ENCODE data around the gene ARHGEF37. TPM values are rescaled to one million over a fixed set of nuclear protein-coding genes. Genes with fewer than 3 reads are reported as not detected.
A peak's percentile ranks its signal among the peaks of the same experiment; 100 is the strongest.

Gene ARHGEF37
- total RNA-seq, 1 donor from 2014 or later: 17.7 TPM

DNA sequence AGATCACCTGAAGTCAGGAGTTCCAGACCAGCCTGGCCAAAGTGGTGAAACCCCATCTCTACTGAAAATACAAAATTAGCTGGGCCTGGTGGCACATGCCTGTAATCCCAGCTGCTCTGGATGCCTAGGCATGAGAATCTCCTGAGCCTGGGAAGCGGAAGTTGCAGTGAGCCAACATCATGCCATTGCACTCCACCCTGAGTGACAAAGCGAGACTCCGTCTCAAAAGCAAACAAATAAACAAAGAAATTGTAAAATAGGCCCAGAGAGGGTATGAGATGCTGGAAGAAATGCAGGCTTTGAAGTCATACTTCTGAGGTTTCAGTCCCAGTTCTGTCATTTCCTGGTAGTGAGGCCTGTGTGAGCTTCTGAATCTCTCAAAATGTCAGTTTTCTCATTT, 5.3 kb upstream of the ARHGEF37 start:
- no peaks in the 10 kb centered on the region for H3K27me3 ChIP-seq
- H3K36me3 ChIP-seq: no peaks in the 10 kb centered on the region
- H3K27ac ChIP-seq: no peak overlapping the region
- no peak for TF ChIP-seq POLR2A (IDR thresholded peaks at IDR 0.05)
- TF ChIP-seq POLR2AphosphoS5 (IDR thresholded peaks at IDR 0.05; ENCODE audit: insufficient read depth in 1 of 2, low read depth in 1 of 2): no peak
- TF ChIP-seq, protein P1, sequence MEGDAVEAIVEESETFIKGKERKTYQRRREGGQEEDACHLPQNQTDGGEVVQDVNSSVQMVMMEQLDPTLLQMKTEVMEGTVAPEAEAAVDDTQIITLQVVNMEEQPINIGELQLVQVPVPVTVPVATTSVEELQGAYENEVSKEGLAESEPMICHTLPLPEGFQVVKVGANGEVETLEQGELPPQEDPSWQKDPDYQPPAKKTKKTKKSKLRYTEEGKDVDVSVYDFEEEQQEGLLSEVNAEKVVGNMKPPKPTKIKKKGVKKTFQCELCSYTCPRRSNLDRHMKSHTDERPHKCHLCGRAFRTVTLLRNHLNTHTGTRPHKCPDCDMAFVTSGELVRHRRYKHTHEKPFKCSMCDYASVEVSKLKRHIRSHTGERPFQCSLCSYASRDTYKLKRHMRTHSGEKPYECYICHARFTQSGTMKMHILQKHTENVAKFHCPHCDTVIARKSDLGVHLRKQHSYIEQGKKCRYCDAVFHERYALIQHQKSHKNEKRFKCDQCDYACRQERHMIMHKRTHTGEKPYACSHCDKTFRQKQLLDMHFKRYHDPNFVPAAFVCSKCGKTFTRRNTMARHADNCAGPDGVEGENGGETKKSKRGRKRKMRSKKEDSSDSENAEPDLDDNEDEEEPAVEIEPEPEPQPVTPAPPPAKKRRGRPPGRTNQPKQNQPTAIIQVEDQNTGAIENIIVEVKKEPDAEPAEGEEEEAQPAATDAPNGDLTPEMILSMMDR (IDR thresholded peaks at IDR 0.05): no peak
- H3K4me3 ChIP-seq: no peak overlapping the region
- no peaks in the 10 kb centered on the region for H3K9me3 ChIP-seq
- intact Hi-C loops (cut with DNase I): no loop called here
- H3K4me1 ChIP-seq: no peaks in the 10 kb centered on the region
- DNase-seq (ENCODE audit: extremely low spot score in 2 of 2): no peak

DNA sequence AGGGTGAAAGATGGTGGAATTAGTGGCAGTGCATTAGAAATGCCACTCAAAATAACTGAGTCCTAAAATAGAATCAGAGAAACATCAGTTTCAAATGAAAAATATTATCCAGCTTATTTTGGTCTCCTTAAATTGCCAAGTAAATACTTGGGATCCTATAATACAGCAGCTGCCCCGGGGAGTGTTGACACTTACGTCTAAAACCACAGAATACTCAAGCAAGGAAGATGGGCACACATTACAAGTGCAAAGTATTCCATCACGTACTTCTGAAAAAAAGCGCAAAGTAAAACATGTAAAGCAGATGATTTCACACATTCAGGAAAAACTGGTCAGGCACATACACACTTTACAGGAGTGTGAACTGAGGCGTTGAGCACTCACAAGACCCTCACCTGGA, 2.4 kb upstream of the ARHGEF37 start:
- TF ChIP-seq POLR2A (IDR thresholded peaks at IDR 0.05) (no peak), POLR2AphosphoS5 (IDR thresholded peaks at IDR 0.05; ENCODE audit: insufficient read depth in 1 of 2, low read depth in 1 of 2) (no peak)
- TF ChIP-seq, protein P1 (IDR thresholded peaks at IDR 0.05): no peak
- Histone ChIP-seq H3K9me3 (no peaks in the 10 kb centered on the region), H3K4me1 (peaks cover 23% of the 10 kb centered on the region), H3K4me3 (no peak overlapping the region), H3K36me3 (no peaks in the 10 kb centered on the region), H3K27ac (no peak overlapping the region), H3K27me3 (no peaks in the 10 kb centered on the region)
- DNase-seq (ENCODE audit: extremely low spot score in 2 of 2): no peak
- intact Hi-C loops (cut with DNase I): no loop called here

- Histone ChIP-seq H3K27me3 (no peaks in the 10 kb centered on the region), H3K27ac (peak overlapping the region; percentile 84), H3K4me3 (peak overlapping the region; percentile 56 to 75), H3K36me3 (no peaks in the 10 kb centered on the region), H3K4me1 (peaks cover 32% of the 10 kb centered on the region), H3K9me3 (no peaks in the 10 kb centered on the region)
- TF ChIP-seq POLR2AphosphoS5 (IDR thresholded peaks at IDR 0.05; ENCODE audit: insufficient read depth in 1 of 2, low read depth in 1 of 2) (no peak), POLR2A (IDR thresholded peaks at IDR 0.05) (no peak)
- TF ChIP-seq, protein P1 (IDR thresholded peaks at IDR 0.05): no peak
- peak in 1 of 2 donors; percentile 71 for DNase-seq (ENCODE audit: extremely low spot score in 2 of 2)
- intact Hi-C loops (cut with DNase I): no loop called here
These were observed 498 bp upstream of the ARHGEF37 start for GRCh38 chr5:149580808-149581191.

DNA sequence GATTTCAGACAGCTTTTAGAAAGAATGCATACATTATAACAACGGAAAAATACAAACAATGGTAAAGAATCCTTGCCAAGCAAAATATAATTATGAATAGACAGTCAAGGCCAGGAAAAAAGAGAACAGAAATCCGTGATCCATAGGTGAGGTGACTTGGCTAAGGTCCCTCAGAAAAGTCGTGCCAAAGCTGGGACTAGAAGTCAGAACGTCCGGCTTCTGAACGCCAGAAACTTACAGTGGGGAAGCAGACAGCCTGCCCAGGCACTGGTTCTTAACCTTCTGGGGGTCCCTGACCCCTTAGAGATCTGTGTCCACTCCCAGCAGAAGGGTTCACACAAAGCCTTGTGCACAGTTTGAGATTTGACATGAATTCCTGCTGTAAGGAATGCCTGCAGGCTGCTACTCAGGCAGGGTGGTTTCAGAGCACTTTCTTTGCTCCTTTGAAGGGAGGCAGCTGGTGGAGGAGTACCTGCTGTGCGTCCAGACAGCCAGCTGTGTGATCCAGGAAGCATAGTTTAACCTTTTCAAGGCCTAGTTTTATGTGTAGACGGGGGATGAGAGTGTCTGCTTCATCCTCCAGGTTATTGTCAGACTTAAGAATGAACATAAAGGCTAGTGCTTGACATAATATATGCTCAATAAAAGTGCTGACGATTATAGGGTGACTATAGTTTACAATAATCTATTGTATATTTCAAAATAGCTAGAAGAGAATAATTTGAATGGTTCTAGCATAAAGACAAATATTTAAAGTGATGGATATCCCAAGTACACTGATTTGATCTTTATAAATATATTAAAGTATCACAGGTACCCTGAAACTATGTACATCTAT, 852 bp downstream of the ARHGEF37 start:
- no peaks in the 10 kb centered on the region for H3K36me3 ChIP-seq
- peak in 1 of 2 donors; percentile 81 for DNase-seq (ENCODE audit: extremely low spot score in 2 of 2)
- no peaks in the 10 kb centered on the region for H3K9me3 ChIP-seq
- H3K27ac ChIP-seq: peak overlapping the region; percentile 84
- H3K4me3 ChIP-seq: peak overlapping the region; percentile 56 to 75
- TF ChIP-seq POLR2AphosphoS5 (IDR thresholded peaks at IDR 0.05; ENCODE audit: insufficient read depth in 1 of 2, low read depth in 1 of 2) (no peak), POLR2A (IDR thresholded peaks at IDR 0.05) (no peak)
- TF ChIP-seq, protein P1 (IDR thresholded peaks at IDR 0.05): no peak
- H3K27me3 ChIP-seq: no peaks in the 10 kb centered on the region
- intact Hi-C loops (cut with DNase I): no loop called here
- H3K4me1 ChIP-seq: peaks cover 44% of the 10 kb centered on the region

DNA sequence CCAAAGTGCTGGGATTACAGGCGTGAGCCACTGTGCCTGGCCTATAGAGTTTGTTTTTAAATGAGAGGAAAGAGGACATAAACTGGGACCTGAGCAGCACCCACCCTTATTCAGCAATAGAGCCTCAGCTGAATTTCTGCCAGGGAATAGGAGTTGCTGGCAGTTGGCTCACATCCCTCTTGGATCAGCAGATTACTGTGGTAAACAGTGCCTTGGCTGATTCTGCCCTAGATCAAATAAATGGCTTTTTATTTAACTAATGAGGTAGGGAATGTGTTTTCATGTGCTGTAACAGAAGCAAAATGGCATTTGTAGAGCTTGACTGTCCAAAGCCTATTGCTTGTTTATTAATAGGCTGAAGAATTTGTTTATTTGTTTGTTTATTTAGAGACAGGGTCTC, 2.1 kb downstream of the ARHGEF37 start:
- peak in 1 of 2 donors; percentile 78 for DNase-seq (ENCODE audit: extremely low spot score in 2 of 2)
- no peak overlapping the region for H3K4me3 ChIP-seq
- H3K27me3 ChIP-seq: no peaks in the 10 kb centered on the region
- H3K27ac ChIP-seq: peak overlapping the region; percentile 84
- H3K4me1 ChIP-seq: peaks cover 46% of the 10 kb centered on the region
- H3K36me3 ChIP-seq: no peaks in the 10 kb centered on the region
- H3K9me3 ChIP-seq: no peaks in the 10 kb centered on the region
- intact Hi-C loops (cut with DNase I): no loop called here
- TF ChIP-seq, protein P1 (IDR thresholded peaks at IDR 0.05): no peak
- TF ChIP-seq POLR2A (IDR thresholded peaks at IDR 0.05): no peak
- peak in 1 of 2 donors; percentile 79 for TF ChIP-seq POLR2AphosphoS5 (IDR thresholded peaks at IDR 0.05; ENCODE audit: insufficient read depth in 1 of 2, low read depth in 1 of 2)
